Hematopoietic multipotent progenitor cell treated with erythropoietin and hydrocortisone succinate and interleukin-3 and kit ligand, for 15 days (in vitro differentiated cells): ENCODE results near the gene ZNF69.
A peak's percentile ranks its signal among the peaks of the same experiment; 100 is the strongest.
"Not testable (repeated sequence)": the region's sequence is repeated elsewhere in the genome, so short reads cannot be mapped to it uniquely, and the experiment has no call there.

ENCODE experiments used
- DNase-seq: peaks from one replicate; pipeline ENCODE4 v3.0.0-alpha.2; 2015; ENCODE audit warnings: low spot score

ZNF69 gene

GRCh38 chr19:11894851-11895250 is 7.3 kb downstream of the ZNF69 start:
- DNase-seq, result no peak

GRCh38 chr19:11902228-11902627 is 14.6 kb downstream of the ZNF69 start:
- no peak for DNase-seq

GRCh38 chr19:11905928-11906327 is 18.3 kb downstream of the ZNF69 start:
- DNase-seq, result no peak

- not testable (repeated sequence) for DNase-seq
These were observed 24.4 kb downstream of the ZNF69 start for GRCh38 chr19:11911937-11912336.

- DNase-seq, result not testable (repeated sequence)
These were observed 27.0 kb downstream of the ZNF69 start for GRCh38 chr19:11914417-11915051.

GRCh38 chr19:11921852-11922495 is 34.4 kb downstream of the ZNF69 start:
- no peak for DNase-seq

- DNase-seq, result peak; percentile 91
These were observed 37.5 kb downstream of the ZNF69 start, which contains the start of gene ZNF700 for GRCh38 chr19:11924886-11925650. Gene ZNF700, plus strand, starts transcription at chr19:11925107. Its CDS starts 104 bp downstream, at chr19:11925211.

- DNase-seq, result not testable (repeated sequence)
These were observed 38.1 kb downstream of the ZNF69 start for GRCh38 chr19:11925651-11926187.

GRCh38 chr19:11927227-11927626 is 39.6 kb downstream of the ZNF69 start:
- DNase-seq, result no peak

GRCh38 chr19:11931051-11931450 is 43.5 kb downstream of the ZNF69 start:
- no peak for DNase-seq

GRCh38 chr19:11931513-11931912 is 43.9 kb downstream of the ZNF69 start:
- DNase-seq, result no peak

- DNase-seq, result not testable (repeated sequence)
These were observed 48.2 kb downstream of the ZNF69 start for GRCh38 chr19:11935829-11936228.

GRCh38 chr19:11938383-11938782 is 50.8 kb downstream of the ZNF69 start:
- DNase-seq, result not testable (repeated sequence)

- not testable (repeated sequence) for DNase-seq
These were observed 53.8 kb downstream of the ZNF69 start for GRCh38 chr19:11941361-11941887.

- no peak for DNase-seq
These were observed 54.6 kb downstream of the ZNF69 start for GRCh38 chr19:11942008-11942842.

- no peak for DNase-seq
These were observed 55.2 kb downstream of the ZNF69 start for GRCh38 chr19:11942843-11943108.

- no peak for DNase-seq
These were observed 57.1 kb downstream of the ZNF69 start for GRCh38 chr19:11944656-11945055.

GRCh38 chr19:11948646-11949045 is 61.1 kb downstream of the ZNF69 start:
- DNase-seq, result no peak

- DNase-seq, result no peak
These were observed 61.6 kb downstream of the ZNF69 start for GRCh38 chr19:11949201-11949600.

- not testable (repeated sequence) for DNase-seq
These were observed 62.1 kb downstream of the ZNF69 start for GRCh38 chr19:11949614-11950080.

GRCh38 chr19:11950312-11950711 is 62.7 kb downstream of the ZNF69 start:
- no peak for DNase-seq
